ENCODE results near the gene PLAC1.
A peak's percentile ranks its signal among the peaks of the same experiment; 100 is the strongest.

The PLAC1 gene

GRCh38 chrX:134625315-134625718 lies 33.0 kb downstream of the PLAC1 start:
- no peak for DNase-seq

- no peak for DNase-seq
Measured at GRCh38 chrX:134624046-134624430, 34.2 kb downstream of the PLAC1 start.

GRCh38 chrX:134623293-134624045 lies 34.8 kb downstream of the PLAC1 start:
- no peak for DNase-seq

- DNase-seq: no peak
Measured at GRCh38 chrX:134622813-134623185, 35.5 kb downstream of the PLAC1 start.

DNA sequence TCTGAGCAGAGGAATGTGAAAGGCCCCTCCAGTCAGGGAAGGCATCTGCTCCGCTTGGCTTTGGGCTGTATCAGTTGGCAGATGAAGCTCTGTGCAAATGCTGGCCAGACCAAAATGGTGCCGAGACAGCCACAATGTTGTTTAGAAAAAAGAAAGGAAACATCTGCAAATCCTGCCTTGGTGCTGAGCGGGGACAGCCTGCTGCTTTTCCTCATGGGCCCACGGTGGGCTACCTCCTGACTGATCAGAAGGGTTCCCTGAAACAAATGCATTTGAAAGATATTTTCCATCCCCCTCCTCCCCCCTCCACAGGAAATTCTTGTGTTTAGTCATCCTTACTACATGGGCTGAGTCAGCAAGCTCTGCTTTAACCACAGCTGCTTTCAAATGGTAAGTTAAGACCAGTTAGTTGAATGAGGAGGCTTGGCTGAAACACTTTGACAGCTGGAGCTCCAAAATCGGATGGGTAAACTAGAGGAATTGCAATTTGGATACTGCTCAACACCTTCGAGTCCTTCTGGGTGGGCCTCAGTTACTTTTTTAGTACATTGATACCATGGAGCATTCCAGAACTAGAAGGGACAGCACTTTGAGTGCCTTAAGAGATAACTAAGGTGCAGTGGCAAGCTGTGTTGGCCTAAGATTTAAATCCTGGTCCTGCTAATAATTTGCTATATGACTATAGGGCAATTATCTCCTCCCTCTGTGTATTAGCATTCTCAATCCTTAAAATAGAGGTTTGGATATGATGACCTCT lies 36.0 kb downstream of the PLAC1 start:
- no peak for DNase-seq

- no peak for DNase-seq
Measured at GRCh38 chrX:134619838-134620237, 38.4 kb downstream of the PLAC1 start.

DNA sequence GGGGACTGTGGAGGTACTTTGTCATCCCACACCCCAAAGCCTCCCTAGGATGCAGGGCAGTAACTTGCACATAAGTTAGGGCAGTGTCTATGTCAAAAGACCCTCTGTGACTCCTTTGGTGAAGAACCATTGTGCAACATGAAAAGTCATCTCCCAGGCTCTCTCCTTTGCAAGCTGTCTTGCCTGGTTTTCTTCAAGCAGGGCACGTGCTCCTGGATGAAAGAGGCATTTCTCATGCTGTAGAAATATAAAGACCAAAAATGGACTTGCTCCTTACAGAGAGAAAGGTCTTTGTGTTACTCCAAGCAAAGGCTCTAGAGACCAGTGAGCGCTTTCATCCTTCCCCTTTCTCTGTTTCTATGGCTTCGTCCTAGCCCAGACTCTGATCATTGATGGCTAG lies 44.9 kb downstream of the PLAC1 start:
- no peak for DNase-seq

DNA sequence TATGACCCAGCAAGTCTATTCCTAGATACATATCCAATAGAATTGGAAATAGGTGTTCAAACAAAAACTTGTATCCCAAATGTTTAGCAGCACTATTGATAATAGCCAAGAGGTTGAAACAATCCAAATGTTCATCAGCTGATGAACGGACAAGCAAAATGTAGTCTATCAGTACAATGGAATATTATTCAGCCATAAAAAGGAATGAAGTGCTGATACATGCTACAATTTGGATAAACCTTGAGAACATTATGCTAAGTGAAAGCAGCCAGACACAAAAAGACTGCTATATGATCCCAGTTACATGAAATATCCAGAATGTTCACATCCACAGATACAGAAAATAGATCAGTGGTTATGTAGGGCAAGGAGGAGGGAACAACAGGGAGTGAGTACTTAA lies 50.1 kb downstream of the PLAC1 start:
- no peak for DNase-seq

DNA sequence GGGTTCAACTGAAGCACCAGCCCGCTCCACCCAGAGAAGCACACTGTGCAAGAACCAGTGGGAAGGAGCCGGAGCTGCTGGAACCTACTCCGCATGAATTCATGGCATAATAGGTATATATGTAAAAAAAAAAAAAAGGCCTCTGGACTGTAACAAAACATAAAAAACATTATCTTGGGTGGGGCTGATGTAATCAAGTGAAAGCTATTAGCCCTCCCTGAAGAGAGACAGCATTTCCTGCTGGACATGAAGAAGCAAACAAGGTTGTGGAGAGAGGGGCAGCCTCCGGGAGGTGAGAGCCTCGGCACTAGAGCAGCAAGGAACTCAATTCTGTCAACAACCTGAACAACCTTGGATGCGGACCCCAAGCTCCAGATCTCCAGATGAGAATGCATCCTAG lies 50.7 kb downstream of the PLAC1 start:
- DNase-seq: no peak

- DNase-seq: peak; percentile 91
Measured at GRCh38 chrX:134604701-134605311, 53.5 kb downstream of the PLAC1 start.

DNA sequence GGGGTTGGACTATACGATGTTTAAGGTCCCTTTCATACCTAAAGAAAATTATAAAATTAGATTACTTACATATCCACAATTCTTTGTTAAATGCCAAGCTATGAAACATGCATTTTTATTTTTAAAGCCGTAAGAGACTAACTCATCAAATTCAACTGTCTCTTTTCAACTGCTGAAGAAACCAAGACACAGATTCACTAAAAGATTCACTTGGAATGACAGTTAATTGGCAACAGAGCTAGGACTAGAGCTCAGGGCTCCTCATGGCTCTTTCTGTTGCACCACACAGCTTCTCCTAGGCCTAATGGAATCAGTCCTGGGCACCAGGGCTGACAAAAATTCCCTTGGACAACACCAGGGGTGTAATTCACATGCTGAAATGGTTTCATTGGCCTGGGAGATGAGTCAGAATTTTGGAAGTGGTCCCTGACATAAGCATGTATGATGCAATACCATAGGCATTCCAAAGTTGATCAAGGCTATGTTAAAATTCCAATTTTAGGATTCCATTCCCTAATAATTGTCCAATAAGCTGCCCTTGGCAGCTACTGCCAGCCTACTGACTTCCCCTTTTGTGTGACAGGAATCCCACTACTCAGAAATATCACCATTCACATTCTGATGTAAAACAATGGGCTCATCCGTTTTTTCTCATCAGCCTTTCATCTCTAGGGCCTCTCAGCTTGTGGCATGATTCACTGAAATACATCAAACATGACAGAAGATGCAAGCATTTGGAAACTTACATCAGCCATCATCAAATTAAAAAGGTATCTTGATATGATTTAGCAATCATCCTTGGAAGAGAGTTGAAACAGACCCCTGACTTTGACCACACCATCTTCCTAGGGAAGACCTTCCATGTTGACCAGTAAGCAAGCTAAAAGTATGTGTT lies 54.2 kb downstream of the PLAC1 start:
- no peak for DNase-seq

DNA sequence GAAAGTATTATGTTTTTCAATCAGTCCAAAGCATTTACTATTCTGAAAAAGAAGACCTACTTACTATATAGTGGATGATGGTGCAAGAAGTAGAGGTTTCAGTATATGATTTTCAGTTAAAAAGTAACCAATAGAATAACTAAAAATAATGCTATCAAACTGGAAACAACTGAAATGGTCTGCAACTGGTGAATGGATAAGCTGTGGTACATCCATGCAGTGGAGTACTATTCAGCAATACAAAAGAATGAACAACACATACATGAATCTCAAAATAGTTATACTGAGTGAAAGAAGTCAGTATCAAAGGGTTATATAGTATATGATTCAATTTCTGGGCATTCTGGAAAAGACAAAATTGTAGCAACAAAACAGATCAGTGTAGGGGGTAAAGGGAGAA lies 55.9 kb downstream of the PLAC1 start:
- DNase-seq: no peak

DNA sequence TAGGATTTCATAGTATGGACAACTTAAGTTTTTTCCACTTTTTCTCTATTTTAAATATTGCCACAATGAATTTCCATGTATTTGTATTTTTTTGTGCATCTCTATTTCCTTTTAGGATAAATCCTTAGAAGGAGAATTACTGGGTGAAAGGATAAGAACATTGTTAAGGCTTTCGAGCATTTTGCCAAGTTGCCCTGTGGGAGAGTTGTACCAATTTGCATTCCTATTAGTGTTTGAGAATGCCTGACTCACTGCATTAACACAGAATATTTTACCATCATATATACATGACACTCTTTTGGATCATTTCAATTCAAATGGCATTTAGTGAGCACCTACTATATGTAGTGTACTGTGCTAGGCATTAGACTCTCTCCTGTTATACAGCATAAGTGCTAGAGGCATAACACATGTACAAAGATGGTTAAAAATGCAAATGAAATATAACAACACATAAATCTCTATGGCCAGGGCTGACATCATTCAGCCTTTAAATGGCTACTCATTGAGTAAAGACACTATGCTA lies 57.0 kb downstream of the PLAC1 start:
- no peak for DNase-seq

GRCh38 chrX:134600714-134601113 lies 57.6 kb downstream of the PLAC1 start:
- DNase-seq: no peak

DNA sequence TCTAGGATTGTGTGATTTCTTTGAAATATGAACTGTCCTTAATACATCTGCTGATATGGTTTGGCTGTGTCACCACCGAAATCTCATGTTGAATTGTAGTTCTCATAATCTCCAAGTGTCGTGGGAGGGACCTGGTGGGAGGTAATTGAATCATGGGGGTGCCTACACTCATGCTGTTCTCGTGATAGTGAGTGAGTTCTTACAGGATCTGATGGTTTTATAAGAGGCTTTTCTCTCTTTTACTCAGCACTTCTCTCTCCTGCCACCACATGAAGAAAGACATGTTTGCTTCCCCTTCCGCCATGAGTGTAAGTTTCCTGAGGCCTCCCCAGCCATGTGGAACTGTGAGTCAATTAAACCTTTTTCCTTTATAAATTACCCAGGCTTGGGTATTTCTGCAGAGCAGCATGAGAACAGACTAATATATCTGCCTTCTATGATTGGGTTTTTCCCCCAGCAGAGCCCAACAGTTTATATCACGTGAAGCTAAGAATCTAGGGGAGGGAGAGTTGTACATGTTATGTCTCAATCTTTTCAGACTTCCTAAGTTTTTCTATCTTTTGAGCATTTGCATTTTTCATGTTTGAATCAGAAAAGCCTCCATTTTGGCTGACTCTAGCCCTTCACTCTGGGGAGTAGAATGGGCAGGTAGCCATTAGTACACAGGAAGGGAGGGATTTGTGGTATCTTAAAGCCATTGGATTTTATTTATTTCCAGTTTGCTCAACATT lies 58.9 kb downstream of the PLAC1 start:
- no peak for DNase-seq

- DNase-seq: no peak
Measured at GRCh38 chrX:134592303-134592702, 66.0 kb downstream of the PLAC1 start.

DNA sequence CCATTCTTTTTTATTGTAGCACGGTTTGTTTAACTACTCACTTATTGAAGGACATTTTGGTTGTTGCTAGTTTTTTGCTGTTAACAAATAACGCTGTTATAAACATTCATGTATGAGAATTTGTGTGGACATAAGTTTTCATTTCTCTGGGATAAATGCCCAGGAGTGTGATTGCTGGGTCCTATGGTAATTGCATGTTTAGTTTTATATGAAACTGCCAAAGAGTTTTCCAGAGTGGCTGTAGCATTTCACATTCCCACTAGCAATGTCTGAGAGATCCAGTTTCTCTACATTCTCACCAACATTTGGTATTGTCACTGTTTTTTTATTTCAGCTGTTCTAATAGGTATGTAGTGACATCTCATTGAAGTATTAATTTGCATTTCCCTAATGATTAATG lies 66.8 kb downstream of the PLAC1 start:
- no peak for DNase-seq

DNA sequence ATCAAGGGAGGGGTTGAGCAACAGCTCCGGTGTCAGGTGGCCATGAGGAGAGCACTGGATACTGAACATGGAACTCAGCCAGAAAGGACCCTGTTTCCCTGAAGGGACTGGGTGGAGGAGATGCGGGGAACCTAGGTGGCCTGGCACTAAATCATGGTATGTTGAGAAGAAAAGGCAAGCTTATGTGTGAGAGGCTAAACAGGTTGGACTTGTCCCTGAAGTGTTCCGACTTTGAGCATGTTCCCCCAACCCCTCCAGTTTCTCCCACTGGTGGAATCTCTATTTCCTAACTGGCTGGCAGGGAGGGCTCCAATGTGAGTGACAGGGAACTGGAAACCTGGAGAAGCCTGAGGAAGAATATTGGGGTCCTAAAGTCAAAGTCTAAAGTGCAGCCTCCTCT lies 69.5 kb downstream of the PLAC1 start:
- DNase-seq: no peak

DNA sequence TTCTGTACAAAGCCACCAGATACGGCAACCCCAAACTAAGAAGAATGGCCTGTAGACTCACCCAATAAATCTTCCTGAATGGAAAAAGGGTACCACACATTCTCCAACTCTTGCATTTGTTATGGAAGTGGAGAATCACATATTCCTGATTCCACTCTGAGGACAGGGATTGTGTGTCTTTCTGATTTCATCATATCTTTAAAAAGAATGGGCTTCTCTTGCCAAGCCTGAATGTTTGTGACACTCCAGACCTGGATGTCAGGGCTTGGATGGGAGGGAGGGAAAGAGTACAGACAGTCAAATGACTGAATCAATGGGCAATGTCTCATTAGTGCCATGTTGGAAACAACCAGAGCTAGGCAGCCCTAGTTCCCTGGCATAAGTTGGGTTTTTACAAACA lies 77.4 kb downstream of the PLAC1 start:
- no peak for DNase-seq

GRCh38 chrX:134573683-134574035 lies 84.6 kb downstream of the PLAC1 start:
- no peak for DNase-seq

- DNase-seq: no peak
Measured at GRCh38 chrX:134572816-134573682, 85.2 kb downstream of the PLAC1 start.

Data from NCI-H345 (cell line).